Measurements from ENCODE around the gene ACTR2.

DNA sequence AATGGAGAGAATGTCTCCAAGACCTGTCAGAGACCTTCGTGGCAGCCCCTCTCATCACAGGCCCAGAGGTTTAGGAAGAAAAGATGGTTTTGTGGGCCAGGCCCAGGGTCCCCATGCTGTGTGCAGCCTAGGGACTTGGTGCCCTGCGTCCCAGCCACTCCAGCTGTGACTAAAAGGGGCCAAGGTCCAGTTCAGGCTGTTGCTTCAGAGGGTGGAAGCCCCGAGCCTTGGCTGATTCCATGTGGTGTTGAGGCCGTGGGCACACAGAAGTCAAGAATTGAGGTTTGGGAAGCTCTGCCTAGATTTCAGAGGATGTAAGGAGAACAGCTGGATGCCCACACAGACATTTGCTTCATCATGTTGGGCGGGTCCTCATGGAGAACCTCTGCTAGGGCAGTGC is 45.1 kb upstream of the ACTR2 start:
- TF ChIP-seq, protein P1, sequence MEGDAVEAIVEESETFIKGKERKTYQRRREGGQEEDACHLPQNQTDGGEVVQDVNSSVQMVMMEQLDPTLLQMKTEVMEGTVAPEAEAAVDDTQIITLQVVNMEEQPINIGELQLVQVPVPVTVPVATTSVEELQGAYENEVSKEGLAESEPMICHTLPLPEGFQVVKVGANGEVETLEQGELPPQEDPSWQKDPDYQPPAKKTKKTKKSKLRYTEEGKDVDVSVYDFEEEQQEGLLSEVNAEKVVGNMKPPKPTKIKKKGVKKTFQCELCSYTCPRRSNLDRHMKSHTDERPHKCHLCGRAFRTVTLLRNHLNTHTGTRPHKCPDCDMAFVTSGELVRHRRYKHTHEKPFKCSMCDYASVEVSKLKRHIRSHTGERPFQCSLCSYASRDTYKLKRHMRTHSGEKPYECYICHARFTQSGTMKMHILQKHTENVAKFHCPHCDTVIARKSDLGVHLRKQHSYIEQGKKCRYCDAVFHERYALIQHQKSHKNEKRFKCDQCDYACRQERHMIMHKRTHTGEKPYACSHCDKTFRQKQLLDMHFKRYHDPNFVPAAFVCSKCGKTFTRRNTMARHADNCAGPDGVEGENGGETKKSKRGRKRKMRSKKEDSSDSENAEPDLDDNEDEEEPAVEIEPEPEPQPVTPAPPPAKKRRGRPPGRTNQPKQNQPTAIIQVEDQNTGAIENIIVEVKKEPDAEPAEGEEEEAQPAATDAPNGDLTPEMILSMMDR (IDR thresholded peaks at IDR 0.05): no peak
- TF ChIP-seq POLR2A (IDR thresholded peaks at IDR 0.05): no peak
